Measurements from ENCODE around the gene TSPAN4.

DNA sequence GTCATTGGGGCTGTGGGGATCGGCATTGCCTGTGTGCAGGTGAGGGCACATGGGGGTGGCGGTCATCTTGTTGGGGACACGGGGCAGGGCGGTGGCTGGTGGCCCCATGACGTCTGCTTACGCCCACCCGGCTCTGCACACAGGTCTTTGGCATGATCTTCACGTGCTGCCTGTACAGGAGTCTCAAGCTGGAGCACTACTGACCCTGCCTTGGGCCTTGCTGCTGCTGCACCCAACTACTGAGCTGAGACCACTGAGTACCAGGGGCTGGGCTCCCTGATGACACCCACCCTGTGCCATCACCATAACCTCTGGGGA lies 4.7 kb upstream of the TSPAN4 start:
- TF ChIP-seq, protein P1, sequence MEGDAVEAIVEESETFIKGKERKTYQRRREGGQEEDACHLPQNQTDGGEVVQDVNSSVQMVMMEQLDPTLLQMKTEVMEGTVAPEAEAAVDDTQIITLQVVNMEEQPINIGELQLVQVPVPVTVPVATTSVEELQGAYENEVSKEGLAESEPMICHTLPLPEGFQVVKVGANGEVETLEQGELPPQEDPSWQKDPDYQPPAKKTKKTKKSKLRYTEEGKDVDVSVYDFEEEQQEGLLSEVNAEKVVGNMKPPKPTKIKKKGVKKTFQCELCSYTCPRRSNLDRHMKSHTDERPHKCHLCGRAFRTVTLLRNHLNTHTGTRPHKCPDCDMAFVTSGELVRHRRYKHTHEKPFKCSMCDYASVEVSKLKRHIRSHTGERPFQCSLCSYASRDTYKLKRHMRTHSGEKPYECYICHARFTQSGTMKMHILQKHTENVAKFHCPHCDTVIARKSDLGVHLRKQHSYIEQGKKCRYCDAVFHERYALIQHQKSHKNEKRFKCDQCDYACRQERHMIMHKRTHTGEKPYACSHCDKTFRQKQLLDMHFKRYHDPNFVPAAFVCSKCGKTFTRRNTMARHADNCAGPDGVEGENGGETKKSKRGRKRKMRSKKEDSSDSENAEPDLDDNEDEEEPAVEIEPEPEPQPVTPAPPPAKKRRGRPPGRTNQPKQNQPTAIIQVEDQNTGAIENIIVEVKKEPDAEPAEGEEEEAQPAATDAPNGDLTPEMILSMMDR (IDR thresholded peaks at IDR 0.05): no peak
- TF ChIP-seq POLR2AphosphoS5 (IDR thresholded peaks at IDR 0.05): no peak
- TF ChIP-seq POLR2A (IDR thresholded peaks at IDR 0.05): no peak
- no peak for TF ChIP-seq EP300 (IDR thresholded peaks at IDR 0.05)

Measured in suprapubic skin (tissue), 4 donors.